Brain microvascular endothelial cell (primary cell): ENCODE data around the gene STK10.

Experiments
- DNase-seq: peaks from one replicate; pipeline ENCODE4 v3.0.0-alpha.2; 2020
- H3K27ac ChIP-seq: fragments of 250-450 bp; sonication (Bioruptor Pico); 2 replicates; pipeline ENCODE4 v1.5.1; 2020; ENCODE audit warnings: mild to moderate bottlenecking, moderate library complexity
- H3K27me3 ChIP-seq: fragments of 250-450 bp; sonication (Bioruptor Pico); replicated peaks from 2 replicates; pipeline ENCODE4 v1.5.1; 2020; ENCODE audit warnings: mild to moderate bottlenecking
- H3K36me3 ChIP-seq: fragments of 250-450 bp; sonication (Bioruptor Pico); replicated peaks from 2 replicates; pipeline ENCODE4 v1.5.1; 2020; ENCODE audit warnings: mild to moderate bottlenecking
- H3K4me3 ChIP-seq: 2 replicates; pipeline ENCODE4 v1.5.1; 2011; ENCODE audit warnings: low read depth, mild to moderate bottlenecking, control low read depth, low read length, moderate library complexity
- in situ Hi-C: cut with HindIII; loops from 2 replicates; pipeline ENCODE4 v1.10.0; 2017; ENCODE audit warnings: low sequenced_read_pairs, low pct_ligation_motif_present
- TF ChIP-seq, protein P1 (sequence below): IDR thresholded peaks from 2 replicates; pipeline ENCODE4 v1.5.1; 2011; ENCODE audit warnings: low read depth, mild to moderate bottlenecking, moderate library complexity, low read length, control low read depth, inconsistent platforms; ENCODE audit errors: missing control alignments

STK10 gene

DNA sequence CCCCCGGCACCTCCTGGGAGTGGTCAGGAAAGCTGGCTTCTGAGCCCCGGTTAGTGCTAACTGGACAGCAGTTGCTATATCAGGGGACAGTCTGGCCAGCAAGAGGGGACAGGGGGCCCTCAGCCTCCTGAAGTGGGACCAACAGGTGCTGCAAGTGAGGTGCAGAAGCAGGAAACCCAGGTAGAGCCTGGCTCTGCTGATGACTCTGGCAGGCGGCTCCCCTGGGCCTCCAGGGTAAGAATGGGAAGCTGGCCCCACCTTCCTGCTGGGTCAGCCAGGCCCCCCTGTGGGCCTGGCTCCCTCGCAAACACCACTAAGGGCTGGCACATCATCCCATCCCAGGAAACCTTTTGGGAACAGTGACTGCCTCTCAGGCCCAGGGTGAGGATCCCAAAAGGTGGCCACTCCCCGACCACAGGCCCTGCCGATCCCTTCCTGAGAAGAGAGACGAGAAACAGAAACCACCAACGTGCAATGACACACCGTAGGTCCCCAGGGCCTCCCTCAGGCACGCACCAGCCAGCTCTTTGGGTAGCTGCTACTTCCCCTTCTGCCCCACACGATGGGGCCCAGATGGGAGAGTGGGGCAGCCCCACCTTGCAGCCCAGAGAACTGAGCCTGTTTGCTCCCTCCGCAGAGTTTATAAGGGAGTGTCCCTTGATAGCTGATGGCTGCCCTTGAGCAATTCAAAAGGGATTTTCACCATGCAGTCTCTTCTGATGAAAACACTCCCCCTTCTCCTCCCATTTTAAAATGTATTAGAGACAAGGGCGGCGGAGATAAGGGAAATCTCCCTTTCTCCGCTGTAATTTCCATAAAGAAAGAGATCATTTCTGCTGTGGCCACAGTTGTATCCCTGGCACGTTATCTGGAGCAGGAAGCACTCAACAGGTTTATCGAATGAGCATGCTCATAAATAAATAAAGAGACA is 76.8 kb downstream of the STK10 start:
- TF ChIP-seq, protein P1, sequence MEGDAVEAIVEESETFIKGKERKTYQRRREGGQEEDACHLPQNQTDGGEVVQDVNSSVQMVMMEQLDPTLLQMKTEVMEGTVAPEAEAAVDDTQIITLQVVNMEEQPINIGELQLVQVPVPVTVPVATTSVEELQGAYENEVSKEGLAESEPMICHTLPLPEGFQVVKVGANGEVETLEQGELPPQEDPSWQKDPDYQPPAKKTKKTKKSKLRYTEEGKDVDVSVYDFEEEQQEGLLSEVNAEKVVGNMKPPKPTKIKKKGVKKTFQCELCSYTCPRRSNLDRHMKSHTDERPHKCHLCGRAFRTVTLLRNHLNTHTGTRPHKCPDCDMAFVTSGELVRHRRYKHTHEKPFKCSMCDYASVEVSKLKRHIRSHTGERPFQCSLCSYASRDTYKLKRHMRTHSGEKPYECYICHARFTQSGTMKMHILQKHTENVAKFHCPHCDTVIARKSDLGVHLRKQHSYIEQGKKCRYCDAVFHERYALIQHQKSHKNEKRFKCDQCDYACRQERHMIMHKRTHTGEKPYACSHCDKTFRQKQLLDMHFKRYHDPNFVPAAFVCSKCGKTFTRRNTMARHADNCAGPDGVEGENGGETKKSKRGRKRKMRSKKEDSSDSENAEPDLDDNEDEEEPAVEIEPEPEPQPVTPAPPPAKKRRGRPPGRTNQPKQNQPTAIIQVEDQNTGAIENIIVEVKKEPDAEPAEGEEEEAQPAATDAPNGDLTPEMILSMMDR = no peak
- Histone ChIP-seq H3K36me3 (peaks cover 12% of the 10 kb centered on the region), H3K27me3 (no peaks in the 10 kb centered on the region), H3K27ac (peak overlapping the region; percentile 57), H3K4me3 (no peak overlapping the region)
- peak; percentile 44 for DNase-seq
- in situ Hi-C loops = no loop called here

DNA sequence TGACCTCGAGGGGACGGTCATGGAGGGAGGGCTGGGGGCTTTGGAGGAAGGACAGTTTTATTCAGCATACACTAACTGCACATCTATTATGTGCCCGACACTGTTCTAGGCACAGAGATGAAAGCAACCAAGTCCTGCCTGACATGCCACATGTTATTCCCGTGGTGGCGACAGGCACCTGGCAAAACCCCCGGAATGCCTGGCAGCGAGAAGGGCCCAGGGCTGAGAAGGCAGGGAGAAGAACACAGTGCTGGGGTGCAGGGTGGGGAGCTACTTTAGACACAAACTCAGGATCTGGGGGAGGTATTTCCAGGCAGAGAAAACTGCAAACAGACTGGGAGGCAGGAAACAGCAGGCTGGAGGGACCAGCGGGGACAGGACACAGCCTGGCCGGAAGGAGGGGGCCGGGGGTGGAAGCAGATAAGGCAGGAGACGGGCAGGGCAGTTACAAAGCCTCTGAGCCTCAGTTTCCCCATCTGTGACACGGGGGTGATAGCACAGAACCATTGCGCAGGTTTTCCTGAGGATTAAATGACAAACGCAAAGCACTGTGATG is 77.7 kb downstream of the STK10 start:
- DNase-seq = no peak
- peaks cover 7% of the 10 kb centered on the region for H3K36me3 ChIP-seq
- H3K4me3 ChIP-seq = no peak overlapping the region
- H3K27me3 ChIP-seq = no peaks in the 10 kb centered on the region
- H3K27ac ChIP-seq = peak overlapping the region; percentile 57
- in situ Hi-C loops = no loop called here
- TF ChIP-seq, protein P1 = no peak

DNA sequence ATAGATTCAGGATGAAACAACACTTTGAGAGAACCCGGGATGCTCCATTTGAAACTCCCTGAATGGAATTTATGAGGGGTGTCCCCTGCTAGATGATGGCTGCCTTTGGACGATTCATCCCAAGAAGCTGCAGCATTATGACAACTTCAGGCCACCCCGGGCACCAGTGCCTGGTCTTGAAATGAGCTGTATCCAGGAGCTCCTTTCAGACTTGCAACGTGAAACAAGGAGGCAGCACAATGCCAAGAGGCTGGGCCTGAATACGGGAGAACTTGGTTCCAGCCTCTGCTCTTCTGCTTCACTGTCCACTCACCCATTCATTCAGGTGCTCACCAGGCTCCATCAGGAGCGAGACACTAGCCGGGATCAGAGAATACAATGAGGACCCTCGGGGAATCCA is 78.3 kb downstream of the STK10 start:
- no peak overlapping the region for H3K27ac ChIP-seq
- no peaks in the 10 kb centered on the region for H3K27me3 ChIP-seq
- no peak for DNase-seq
- peaks cover 9% of the 10 kb centered on the region for H3K36me3 ChIP-seq
- TF ChIP-seq, protein P1 = no peak
- in situ Hi-C loops = no loop called here
- H3K4me3 ChIP-seq = no peak overlapping the region

DNA sequence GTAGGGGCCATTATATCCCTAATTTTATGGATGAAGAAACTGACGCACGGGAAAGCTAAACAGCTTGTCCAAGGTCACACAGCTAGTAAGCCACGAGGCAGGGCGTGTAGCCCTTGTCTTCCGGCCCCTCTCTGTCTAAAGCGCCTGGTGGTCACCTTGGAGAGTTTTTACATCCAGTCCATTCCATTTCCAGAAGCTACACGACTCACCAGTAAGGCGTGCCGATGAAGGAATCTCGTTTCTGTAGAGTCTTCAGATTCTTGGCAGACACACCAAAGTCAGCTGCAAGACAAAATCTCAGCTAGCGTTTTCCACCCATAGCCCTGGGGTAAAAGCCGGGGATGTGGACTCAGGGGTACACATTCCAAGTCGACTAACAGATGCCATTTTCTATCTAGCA is 80.5 kb downstream of the STK10 start:
- DNase-seq = peak; percentile 78
- TF ChIP-seq, protein P1 = peak; percentile 36
- Histone ChIP-seq H3K36me3 (peaks cover 16% of the 10 kb centered on the region), H3K27me3 (no peaks in the 10 kb centered on the region), H3K27ac (peak overlapping the region; percentile 49), H3K4me3 (no peak overlapping the region)
- in situ Hi-C loops = no loop called here

DNA sequence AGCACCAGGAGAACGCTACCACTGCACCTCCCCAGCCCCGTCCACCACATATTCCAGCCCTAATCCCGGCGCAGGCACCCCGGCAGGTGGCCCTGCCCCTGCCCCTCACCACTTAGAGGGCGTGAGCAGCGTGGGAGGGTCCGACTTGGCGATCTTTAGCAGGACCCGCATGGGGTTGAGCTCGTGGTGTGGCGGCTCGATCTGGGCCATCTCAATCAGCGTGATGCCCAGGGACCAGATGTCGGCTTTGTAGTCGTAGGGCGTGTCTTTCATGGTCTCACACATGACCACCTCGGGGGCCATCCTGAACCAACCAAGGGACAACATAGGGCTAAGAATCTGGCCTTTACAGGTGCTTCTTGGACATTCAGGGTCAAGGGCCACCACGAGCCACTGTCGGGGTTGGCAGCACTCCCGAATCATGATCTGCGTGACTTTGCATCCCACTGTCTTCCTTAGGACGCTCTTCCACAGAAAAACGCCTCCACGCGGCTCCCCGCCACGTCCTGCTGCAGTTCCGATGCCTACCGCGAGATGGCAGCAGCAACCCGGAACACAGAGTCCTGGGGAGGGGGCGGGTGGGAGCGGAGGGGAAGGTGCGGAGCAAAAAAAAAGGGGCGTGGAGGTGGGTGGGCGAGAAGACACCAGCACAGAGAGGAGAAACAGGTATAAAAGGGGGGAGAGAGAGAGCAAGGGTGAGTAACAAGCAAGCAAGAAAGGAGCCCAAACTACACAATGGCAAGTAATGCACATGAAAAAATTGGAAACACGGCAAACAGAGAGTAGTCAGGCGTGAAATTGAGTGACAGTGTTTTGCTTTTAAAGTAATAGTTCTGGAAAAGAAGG is 81.3 kb downstream of the STK10 start:
- peak overlapping the region; percentile 30 for H3K4me3 ChIP-seq
- TF ChIP-seq, protein P1 = peak; percentile 95
- DNase-seq = no peak
- peak overlapping the region; percentile 49 for H3K27ac ChIP-seq
- in situ Hi-C loops = no loop called here
- H3K36me3 ChIP-seq = peaks cover 23% of the 10 kb centered on the region
- no peaks in the 10 kb centered on the region for H3K27me3 ChIP-seq
